Measurements from ENCODE around the gene LGALS9B.
A peak's percentile ranks its signal among the peaks of the same experiment; 100 is the strongest.
"Not testable (repeated sequence)": the region's sequence is repeated elsewhere in the genome, so short reads cannot be mapped to it uniquely, and the experiment has no call there.

LGALS9B gene

GRCh38 chr17:20450852-20451251 is 16.5 kb downstream of the LGALS9B start:
- DNase-seq: peak; percentile 30
- H3K27ac Mint-ChIP-seq, H3K4me3 Mint-ChIP-seq, H3K27me3 Mint-ChIP-seq, H3K9me3 Mint-ChIP-seq, H3K36me3 Mint-ChIP-seq, H3K4me1 Mint-ChIP-seq: not testable (repeated sequence)
- CTCF ChIA-PET: interaction anchor here (0.6 kb wide), 1 partner anchor 374 kb away, joined by 3 read pairs; no protein-coding TSS in a partner anchor

- H3K9me3 Mint-ChIP-seq, H3K4me3 Mint-ChIP-seq, H3K27me3 Mint-ChIP-seq, CTCF ChIA-PET, DNase-seq, H3K27ac Mint-ChIP-seq, H3K36me3 Mint-ChIP-seq, H3K4me1 Mint-ChIP-seq: not testable (repeated sequence)
Measured at GRCh38 chr17:20447534-20448321, 19.6 kb downstream of the LGALS9B start.

GRCh38 chr17:20446895-20447294 is 20.4 kb downstream of the LGALS9B start:
- H3K4me1 Mint-ChIP-seq, CTCF ChIA-PET, DNase-seq, H3K27me3 Mint-ChIP-seq, H3K9me3 Mint-ChIP-seq, H3K4me3 Mint-ChIP-seq, H3K36me3 Mint-ChIP-seq, H3K27ac Mint-ChIP-seq: not testable (repeated sequence)

- H3K9me3 Mint-ChIP-seq, DNase-seq, H3K4me3 Mint-ChIP-seq, H3K27me3 Mint-ChIP-seq, H3K27ac Mint-ChIP-seq, H3K4me1 Mint-ChIP-seq, CTCF ChIA-PET, H3K36me3 Mint-ChIP-seq: not testable (repeated sequence)
Measured at GRCh38 chr17:20444581-20445236, 22.6 kb downstream of the LGALS9B start.

- DNase-seq, H3K27ac Mint-ChIP-seq, H3K27me3 Mint-ChIP-seq, H3K9me3 Mint-ChIP-seq, H3K36me3 Mint-ChIP-seq, CTCF ChIA-PET, H3K4me3 Mint-ChIP-seq, H3K4me1 Mint-ChIP-seq: not testable (repeated sequence)
Measured at GRCh38 chr17:20444173-20444572, 23.2 kb downstream of the LGALS9B start.

- CTCF ChIA-PET, H3K4me1 Mint-ChIP-seq, H3K36me3 Mint-ChIP-seq, H3K27me3 Mint-ChIP-seq, H3K27ac Mint-ChIP-seq, H3K4me3 Mint-ChIP-seq, DNase-seq, H3K9me3 Mint-ChIP-seq: not testable (repeated sequence)
Measured at GRCh38 chr17:20443632-20444031, 23.7 kb downstream of the LGALS9B start.

- DNase-seq, H3K4me3 Mint-ChIP-seq, H3K9me3 Mint-ChIP-seq, H3K27me3 Mint-ChIP-seq, H3K4me1 Mint-ChIP-seq, H3K36me3 Mint-ChIP-seq, H3K27ac Mint-ChIP-seq, CTCF ChIA-PET: not testable (repeated sequence)
Measured at GRCh38 chr17:20440665-20441064, 26.7 kb downstream of the LGALS9B start.

- CTCF ChIA-PET, H3K36me3 Mint-ChIP-seq, H3K27me3 Mint-ChIP-seq, H3K4me1 Mint-ChIP-seq, H3K27ac Mint-ChIP-seq, DNase-seq, H3K9me3 Mint-ChIP-seq, H3K4me3 Mint-ChIP-seq: not testable (repeated sequence)
Measured at GRCh38 chr17:20435166-20435565, 32.2 kb downstream of the LGALS9B start.

- H3K27me3 Mint-ChIP-seq, CTCF ChIA-PET, H3K4me1 Mint-ChIP-seq, H3K27ac Mint-ChIP-seq, H3K9me3 Mint-ChIP-seq, H3K4me3 Mint-ChIP-seq, DNase-seq, H3K36me3 Mint-ChIP-seq: not testable (repeated sequence)
Measured at GRCh38 chr17:20433382-20433781, 34.0 kb downstream of the LGALS9B start.

- H3K9me3 Mint-ChIP-seq, H3K4me1 Mint-ChIP-seq, H3K4me3 Mint-ChIP-seq, DNase-seq, H3K27me3 Mint-ChIP-seq, CTCF ChIA-PET, H3K36me3 Mint-ChIP-seq, H3K27ac Mint-ChIP-seq: not testable (repeated sequence)
Measured at GRCh38 chr17:20427264-20427663, 40.1 kb downstream of the LGALS9B start.

- H3K36me3 Mint-ChIP-seq, H3K9me3 Mint-ChIP-seq, H3K4me1 Mint-ChIP-seq, DNase-seq, H3K27me3 Mint-ChIP-seq, H3K4me3 Mint-ChIP-seq, CTCF ChIA-PET, H3K27ac Mint-ChIP-seq: not testable (repeated sequence)
Measured at GRCh38 chr17:20422826-20423225, 44.5 kb downstream of the LGALS9B start.

- H3K4me3 Mint-ChIP-seq, H3K36me3 Mint-ChIP-seq, H3K9me3 Mint-ChIP-seq, CTCF ChIA-PET, H3K27me3 Mint-ChIP-seq, H3K27ac Mint-ChIP-seq, DNase-seq, H3K4me1 Mint-ChIP-seq: not testable (repeated sequence)
Measured at GRCh38 chr17:20418838-20419237, 48.5 kb downstream of the LGALS9B start.

- H3K9me3 Mint-ChIP-seq, H3K27me3 Mint-ChIP-seq, H3K27ac Mint-ChIP-seq, CTCF ChIA-PET, DNase-seq, H3K36me3 Mint-ChIP-seq, H3K4me3 Mint-ChIP-seq, H3K4me1 Mint-ChIP-seq: not testable (repeated sequence)
Measured at GRCh38 chr17:20417492-20418080, 49.8 kb downstream of the LGALS9B start.

GRCh38 chr17:20416381-20416911 is 50.9 kb downstream of the LGALS9B start:
- H3K36me3 Mint-ChIP-seq, H3K27me3 Mint-ChIP-seq, DNase-seq, H3K27ac Mint-ChIP-seq, H3K4me1 Mint-ChIP-seq, H3K9me3 Mint-ChIP-seq, CTCF ChIA-PET, H3K4me3 Mint-ChIP-seq: not testable (repeated sequence)

GRCh38 chr17:20415479-20415878 is 51.9 kb downstream of the LGALS9B start:
- not testable (repeated sequence) for H3K4me1 Mint-ChIP-seq

More at GRCh38 chr17:20415479-20415878, 51.9 kb downstream of the LGALS9B start:
- H3K27ac Mint-ChIP-seq, CTCF ChIA-PET, H3K36me3 Mint-ChIP-seq, H3K4me3 Mint-ChIP-seq, DNase-seq, H3K27me3 Mint-ChIP-seq, H3K9me3 Mint-ChIP-seq: not testable (repeated sequence)
